ENCODE measurements around the gene RIMBP3C.
"Not testable (repeated sequence)": the region's sequence is repeated elsewhere in the genome, so short reads cannot be mapped to it uniquely, and the experiment has no call there.

- TF ChIP-seq CTCF (IDR thresholded peaks at IDR 0.05); ZFX (IDR thresholded peaks at IDR 0.05; ENCODE audit: borderline replicate concordance): not testable (repeated sequence)
Observed at GRCh38 chr22:21510397-21510796, 40.9 kb downstream of the RIMBP3C start.

All from 22Rv1 (cell line).